Stimulated activated CD4-positive, alpha-beta T cell treated with anti-CD3 and anti-CD28 coated beads, Interleukin-1b, Interleukin-23, amount 100 ng/mL, for 4 hours (primary cell): ENCODE measurements around the gene PCMT1.

Experiments
- DNase-seq, 2 donors: peaks; one replicate each; pipeline ENCODE4 v3.0.0-alpha.2; 2020; ENCODE audit warnings: low read depth in 2 of 2

PCMT1 gene

DNA sequence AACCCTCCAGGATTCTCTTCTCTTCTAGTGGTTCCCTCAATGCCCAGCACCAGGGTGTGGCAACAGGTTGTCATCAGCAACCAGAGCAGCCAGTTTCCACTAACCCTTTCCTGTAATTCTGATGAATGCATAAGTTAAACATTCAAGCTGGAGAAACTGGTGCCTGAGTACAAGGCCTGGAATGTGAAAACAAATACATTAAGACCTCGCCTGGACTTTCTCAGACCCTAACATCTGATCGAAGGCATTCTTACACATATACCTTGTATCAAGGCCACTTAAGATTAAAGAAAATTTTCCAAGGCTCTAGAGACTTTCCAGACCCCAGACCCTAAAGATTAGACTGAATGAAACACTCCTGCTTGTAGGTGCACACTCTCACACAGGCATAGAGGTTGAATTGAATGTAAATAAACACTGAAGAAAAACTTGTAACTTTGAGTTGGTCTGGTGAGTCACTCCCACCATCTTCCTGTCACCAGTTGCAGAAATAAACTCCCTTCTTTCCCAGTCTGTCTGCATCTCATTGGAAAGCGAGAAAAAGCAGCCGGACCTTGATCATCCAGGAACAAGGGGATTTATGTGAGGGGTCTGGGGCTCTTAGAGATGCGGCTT lies 105.6 kb downstream of the PCMT1 start:
- no peak for DNase-seq

DNA sequence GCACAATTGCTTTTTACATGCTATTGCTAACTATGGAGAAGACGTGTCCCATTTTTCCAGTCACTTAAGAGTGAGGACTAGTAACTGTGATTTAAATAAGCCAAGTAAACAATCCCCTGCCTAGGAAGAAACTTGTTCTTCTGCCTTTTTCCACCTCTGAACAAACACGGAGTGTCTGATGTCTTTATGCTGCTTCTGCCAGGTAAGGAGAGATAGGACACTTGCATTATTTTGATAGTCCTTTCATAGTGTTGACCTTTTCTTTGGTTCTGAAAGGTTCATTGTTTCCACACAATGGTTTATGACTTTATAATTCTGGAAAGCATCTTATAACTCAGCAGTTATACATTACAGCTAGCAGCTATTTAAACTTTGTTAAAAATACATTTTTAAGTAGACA lies 106.2 kb downstream of the PCMT1 start:
- DNase-seq: no peak

DNA sequence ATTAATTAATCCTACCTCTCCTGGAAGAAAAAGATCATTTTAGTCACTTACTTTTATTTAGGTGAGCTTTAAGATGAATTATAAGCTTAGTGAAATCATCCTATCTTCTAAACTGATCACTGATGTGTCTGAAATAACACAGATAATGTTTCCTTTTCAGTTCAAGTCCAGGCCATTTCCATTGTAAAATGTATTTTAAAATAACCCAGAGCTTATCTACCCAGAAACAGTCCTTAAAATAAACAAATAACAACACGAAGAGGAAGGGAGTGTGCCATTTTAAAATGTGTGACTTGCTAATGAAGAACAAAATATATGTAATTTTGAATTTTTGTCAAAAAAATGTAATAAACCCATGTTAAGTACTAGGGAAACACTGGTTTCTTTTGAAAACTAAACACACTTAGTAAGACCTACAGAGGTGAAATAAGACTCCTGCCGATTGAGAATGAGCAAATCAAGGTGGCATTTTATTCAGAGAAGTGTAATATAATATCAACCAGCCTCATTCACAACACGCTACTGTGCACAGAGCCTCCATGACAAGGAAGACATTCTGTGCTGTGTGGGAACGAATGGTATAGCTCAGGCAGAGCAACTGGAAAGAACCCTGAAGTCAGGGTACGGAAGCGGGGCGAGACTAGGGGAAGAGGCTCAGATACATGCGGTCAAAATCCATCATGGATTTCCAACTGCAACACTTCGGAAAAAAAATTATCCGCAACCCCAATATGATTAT lies 106.9 kb downstream of the PCMT1 start:
- DNase-seq: no peak

DNA sequence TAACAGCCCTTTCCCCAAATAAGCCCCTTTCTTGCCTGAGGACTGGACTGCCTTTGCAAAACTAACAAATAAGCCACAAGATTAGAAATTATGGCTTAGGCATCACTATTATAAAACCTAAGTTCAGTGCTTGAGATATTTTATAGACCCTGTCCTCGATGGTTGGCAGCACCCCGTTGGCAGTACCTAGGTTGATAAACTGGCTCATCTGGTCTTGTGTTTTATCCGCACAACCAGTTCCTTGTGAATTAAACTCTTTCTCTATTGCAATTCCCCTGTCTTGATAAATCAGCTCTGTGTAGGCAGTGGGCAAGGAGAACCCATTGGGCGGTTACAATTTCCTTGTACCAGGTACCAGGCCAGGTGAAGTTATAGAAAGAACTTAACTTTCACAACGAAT lies 108.0 kb downstream of the PCMT1 start:
- DNase-seq: no peak

DNA sequence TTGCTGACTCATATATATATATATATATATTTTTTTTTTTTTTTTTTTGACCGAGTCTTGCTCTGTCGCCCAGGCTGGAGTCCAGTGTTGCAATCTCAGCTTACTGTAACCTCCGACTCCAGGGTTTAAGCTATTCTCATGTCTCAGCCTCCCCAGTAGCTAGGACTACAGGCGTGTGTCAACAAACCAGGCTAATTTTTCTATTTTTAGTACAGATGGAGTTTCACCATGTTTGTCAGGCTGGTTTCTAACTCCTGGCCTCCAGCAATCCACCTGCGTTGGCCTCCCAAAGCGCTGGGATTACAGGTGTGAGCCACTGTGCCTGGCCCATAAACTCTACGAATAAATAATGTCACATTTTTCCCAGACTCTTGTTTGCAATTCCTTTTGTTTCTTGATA lies 109.8 kb downstream of the PCMT1 start:
- no peak for DNase-seq

DNA sequence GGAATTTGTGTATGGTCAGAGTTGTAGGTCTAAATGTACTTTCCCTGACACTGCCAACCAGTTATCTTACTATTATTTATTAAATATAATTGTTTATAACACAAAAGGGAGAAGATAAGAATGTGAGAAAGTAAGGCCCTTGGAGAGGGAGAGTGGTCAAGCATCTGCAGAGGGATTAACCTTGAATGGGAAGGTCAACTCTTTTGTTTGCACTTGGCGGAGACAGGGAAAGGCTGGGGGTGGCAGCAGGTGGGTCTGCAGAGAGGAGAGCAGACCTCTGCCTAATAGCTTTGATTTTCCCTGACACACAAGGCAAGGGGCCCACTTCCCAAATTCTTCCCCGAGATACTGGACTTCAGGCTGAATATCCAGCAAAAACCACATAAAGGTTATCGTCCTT lies 110.4 kb downstream of the PCMT1 start:
- no peak for DNase-seq

DNA sequence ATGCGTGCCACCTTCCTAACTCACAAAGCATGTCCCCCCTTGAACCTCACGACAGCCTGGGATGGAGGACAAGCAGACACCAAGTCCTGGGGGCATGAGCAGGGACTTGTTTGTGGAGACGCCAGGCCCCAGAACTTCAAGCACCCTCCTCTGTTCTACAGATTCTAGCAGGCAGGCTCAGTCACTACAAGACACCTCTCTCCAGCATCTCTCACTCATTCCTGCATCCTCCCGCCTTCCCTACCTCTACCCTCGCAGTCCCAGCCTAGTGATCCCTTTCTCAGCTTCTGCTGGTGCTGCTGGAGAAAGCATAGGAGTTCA lies 110.9 kb downstream of the PCMT1 start:
- DNase-seq: no peak
